Measurements from ENCODE around the gene TRIML2. TPM values are rescaled to one million over a fixed set of nuclear protein-coding genes. Genes with fewer than 3 reads are reported as not detected.

TRIML2 gene
- total RNA-seq, 1 experiment from 2014 or later, result not detected

DNA sequence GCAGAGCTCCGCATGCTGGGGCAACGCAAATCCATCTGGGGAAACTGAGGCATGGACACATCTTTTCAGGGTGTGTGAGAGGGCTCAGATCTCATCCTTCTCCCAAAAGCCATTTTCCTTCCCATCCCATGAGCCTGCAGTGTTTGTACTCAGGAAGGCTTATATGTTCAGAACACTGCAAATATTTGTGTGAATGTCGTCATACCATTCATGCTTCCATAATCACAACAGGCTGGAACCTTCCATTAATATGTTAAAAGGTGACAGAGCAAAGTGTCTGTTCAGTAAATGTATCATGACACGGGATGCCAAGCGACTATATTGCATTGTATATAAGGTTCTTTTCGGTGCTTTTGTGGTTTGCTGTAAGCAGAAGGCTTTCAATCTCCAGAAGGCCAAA is 38.4 kb upstream of the TRIML2 start:
- Histone ChIP-seq H3K4me2 (ENCODE audit: low read length) (no peak overlapping the region), H3K9me2 (replicated peaks; ENCODE audit: low read length) (no peaks in the 10 kb centered on the region), H3K9me3 (ENCODE audit: low read length) (no peaks in the 10 kb centered on the region), H3K4me3 (ENCODE audit: low read length) (no peak overlapping the region), H3K79me2 (ENCODE audit: low read length) (no peaks in the 10 kb centered on the region), H2AFZ (ENCODE audit: low read length) (no peak overlapping the region), H3F3A (ENCODE audit: low read length, unreplicated experiment) (no peaks in the 10 kb centered on the region), H3K36me3 (ENCODE audit: low read depth, low read length) (no peaks in the 10 kb centered on the region), H3K4me1 (ENCODE audit: insufficient read depth, low read length) (no peaks in the 10 kb centered on the region), H4K20me1 (ENCODE audit: low read length) (no peaks in the 10 kb centered on the region), H3K27me3 (ENCODE audit: low read length) (no peaks in the 10 kb centered on the region), H3K27ac (ENCODE audit: low read length) (no peak overlapping the region), H3K9ac (ENCODE audit: low read length) (no peak overlapping the region)
- intact Hi-C loops (cut with micrococcal nuclease), result no loop called here
- ChIA-PET CTCF (no interaction called here), POLR2A (ENCODE audit: unreplicated experiment) (no interaction called here)
- BruUV-seq (replicated peaks), result no TSS peak
- ATAC-seq (no peak), DNase-seq (no peak)
- TF ChIP-seq, protein P1, sequence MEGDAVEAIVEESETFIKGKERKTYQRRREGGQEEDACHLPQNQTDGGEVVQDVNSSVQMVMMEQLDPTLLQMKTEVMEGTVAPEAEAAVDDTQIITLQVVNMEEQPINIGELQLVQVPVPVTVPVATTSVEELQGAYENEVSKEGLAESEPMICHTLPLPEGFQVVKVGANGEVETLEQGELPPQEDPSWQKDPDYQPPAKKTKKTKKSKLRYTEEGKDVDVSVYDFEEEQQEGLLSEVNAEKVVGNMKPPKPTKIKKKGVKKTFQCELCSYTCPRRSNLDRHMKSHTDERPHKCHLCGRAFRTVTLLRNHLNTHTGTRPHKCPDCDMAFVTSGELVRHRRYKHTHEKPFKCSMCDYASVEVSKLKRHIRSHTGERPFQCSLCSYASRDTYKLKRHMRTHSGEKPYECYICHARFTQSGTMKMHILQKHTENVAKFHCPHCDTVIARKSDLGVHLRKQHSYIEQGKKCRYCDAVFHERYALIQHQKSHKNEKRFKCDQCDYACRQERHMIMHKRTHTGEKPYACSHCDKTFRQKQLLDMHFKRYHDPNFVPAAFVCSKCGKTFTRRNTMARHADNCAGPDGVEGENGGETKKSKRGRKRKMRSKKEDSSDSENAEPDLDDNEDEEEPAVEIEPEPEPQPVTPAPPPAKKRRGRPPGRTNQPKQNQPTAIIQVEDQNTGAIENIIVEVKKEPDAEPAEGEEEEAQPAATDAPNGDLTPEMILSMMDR (conservative IDR thresholded peaks at IDR 0.05; ENCODE audit: low read depth, low read length), result no peak
- TF ChIP-seq EZH2 (IDR thresholded peaks at IDR 0.05; ENCODE audit: low read length, unreplicated experiment) (no peak), EZH2phosphoT487 (IDR thresholded peaks at IDR 0.05; ENCODE audit: borderline replicate concordance, low read length) (no peak)

DNA sequence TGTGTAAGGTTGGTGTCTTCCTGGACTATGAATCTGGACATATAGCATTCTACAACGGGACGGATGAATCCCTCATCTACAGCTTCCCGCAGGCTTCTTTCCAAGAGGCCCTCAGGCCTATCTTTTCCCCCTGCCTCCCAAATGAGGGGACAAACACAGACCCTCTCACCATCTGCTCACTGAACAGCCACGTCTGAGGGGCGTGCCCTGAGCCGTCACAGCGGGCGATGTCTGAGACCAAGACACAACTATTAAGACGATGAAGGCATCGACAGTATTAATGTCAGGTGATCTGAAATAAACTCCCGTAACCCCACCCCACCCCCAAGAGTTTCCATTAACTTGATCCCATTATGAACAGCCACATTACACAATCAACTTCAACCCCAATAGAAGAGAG is 37.8 kb upstream of the TRIML2 start:
- ATAC-seq (no peak), DNase-seq (no peak)
- H2AFZ ChIP-seq (ENCODE audit: low read length), result no peak overlapping the region
- H3K9me2 ChIP-seq (replicated peaks; ENCODE audit: low read length), result no peaks in the 10 kb centered on the region
- H3K27me3 ChIP-seq (ENCODE audit: low read length), result no peaks in the 10 kb centered on the region
- no peak for TF ChIP-seq EZH2 (IDR thresholded peaks at IDR 0.05; ENCODE audit: low read length, unreplicated experiment)
- TF ChIP-seq, protein P1 (conservative IDR thresholded peaks at IDR 0.05; ENCODE audit: low read depth, low read length), result no peak
- ChIA-PET CTCF (no interaction called here), POLR2A (ENCODE audit: unreplicated experiment) (no interaction called here)
- no TSS peak for BruUV-seq (replicated peaks)
- intact Hi-C loops (cut with micrococcal nuclease), result no loop called here
- H3F3A ChIP-seq (ENCODE audit: low read length, unreplicated experiment), result no peaks in the 10 kb centered on the region
- H3K4me3 ChIP-seq (ENCODE audit: low read length), result no peak overlapping the region
- H3K4me1 ChIP-seq (ENCODE audit: insufficient read depth, low read length), result no peaks in the 10 kb centered on the region
- H3K9ac ChIP-seq (ENCODE audit: low read length), result no peak overlapping the region
- H3K9me3 ChIP-seq (ENCODE audit: low read length), result no peaks in the 10 kb centered on the region
- H4K20me1 ChIP-seq (ENCODE audit: low read length), result no peaks in the 10 kb centered on the region
- no peaks in the 10 kb centered on the region for H3K79me2 ChIP-seq (ENCODE audit: low read length)
- no peaks in the 10 kb centered on the region for H3K36me3 ChIP-seq (ENCODE audit: low read depth, low read length)
- no peak overlapping the region for H3K27ac ChIP-seq (ENCODE audit: low read length)
- no peak overlapping the region for H3K4me2 ChIP-seq (ENCODE audit: low read length)

DNA sequence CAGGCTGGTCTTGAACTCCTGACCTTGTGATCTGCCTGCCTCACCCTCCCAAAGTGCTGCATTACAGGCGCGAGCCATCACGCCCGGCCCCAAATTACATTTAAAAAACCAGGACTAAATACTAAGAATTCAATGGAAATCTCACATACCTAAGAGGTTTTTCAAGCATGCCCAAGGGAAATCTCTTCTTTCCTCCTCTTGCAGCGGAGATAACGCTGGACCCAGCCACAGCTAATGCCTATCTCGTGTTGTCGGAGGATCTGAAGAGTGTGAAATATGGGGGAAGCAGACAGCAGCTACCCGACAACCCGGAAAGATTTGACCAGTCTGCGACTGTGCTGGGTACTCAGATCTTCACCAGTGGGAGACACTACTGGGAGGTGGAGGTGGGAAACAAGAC is 37.2 kb upstream of the TRIML2 start:
- no peak overlapping the region for H3K4me2 ChIP-seq (ENCODE audit: low read length)
- no peak overlapping the region for H2AFZ ChIP-seq (ENCODE audit: low read length)
- intact Hi-C loops (cut with micrococcal nuclease), result no loop called here
- no peaks in the 10 kb centered on the region for H3F3A ChIP-seq (ENCODE audit: low read length, unreplicated experiment)
- TF ChIP-seq EZH2phosphoT487 (IDR thresholded peaks at IDR 0.05; ENCODE audit: borderline replicate concordance, low read length), result no peak
- TF ChIP-seq EZH2 (IDR thresholded peaks at IDR 0.05; ENCODE audit: low read length, unreplicated experiment), result no peak
- TF ChIP-seq, protein P1 (conservative IDR thresholded peaks at IDR 0.05; ENCODE audit: low read depth, low read length), result no peak
- no peaks in the 10 kb centered on the region for H3K9me2 ChIP-seq (replicated peaks; ENCODE audit: low read length)
- POLR2A ChIA-PET (ENCODE audit: unreplicated experiment), result no interaction called here
- H3K79me2 ChIP-seq (ENCODE audit: low read length), result no peaks in the 10 kb centered on the region
- H3K4me3 ChIP-seq (ENCODE audit: low read length), result no peak overlapping the region
- no peaks in the 10 kb centered on the region for H4K20me1 ChIP-seq (ENCODE audit: low read length)
- no peaks in the 10 kb centered on the region for H3K36me3 ChIP-seq (ENCODE audit: low read depth, low read length)
- no peak overlapping the region for H3K27ac ChIP-seq (ENCODE audit: low read length)
- ATAC-seq, result no peak
- CTCF ChIA-PET, result no interaction called here
- H3K27me3 ChIP-seq (ENCODE audit: low read length), result no peaks in the 10 kb centered on the region
- no peaks in the 10 kb centered on the region for H3K9me3 ChIP-seq (ENCODE audit: low read length)
- DNase-seq, result no peak
- no peak overlapping the region for H3K9ac ChIP-seq (ENCODE audit: low read length)
- no TSS peak for BruUV-seq (replicated peaks)
- H3K4me1 ChIP-seq (ENCODE audit: insufficient read depth, low read length), result no peaks in the 10 kb centered on the region

Data from PC-3 (cell line).